AG04449 (cell line): ENCODE data around the gene PXDN.

ENCODE experiments used
- CTCF ChIA-PET: fragments of 350-600 bp; formaldehyde crosslinking; extraction: SDS; loops from one replicate; lab custom pipeline; 2021; ENCODE audit warnings: antibody characterized with exemption; lab: Yijun Ruan, JAX
- POLR2A ChIA-PET: fragments of 400-600, 350-600 bp; formaldehyde crosslinking; extraction: SDS; loops from one replicate; lab custom pipeline; 2020; ENCODE audit warnings: antibody characterized with exemption, inconsistent platforms; lab: Yijun Ruan, JAX
- DNase-seq: peaks from one replicate; pipeline ENCODE4 v3.0.0-alpha.2; 2010; ENCODE audit warnings: low read depth, low spot score
- H3K4me3 ChIP-seq: 2 replicates; pipeline ENCODE4 v1.5.1; 2011; ENCODE audit warnings: low read depth, mild to moderate bottlenecking, control low read depth, low read length
- TF ChIP-seq, protein P1 (sequence below): IDR thresholded peaks from one replicate; pipeline ENCODE4 v1.5.1; 2011; ENCODE audit warnings: mild to moderate bottlenecking, moderate library complexity, low read length, control low read depth, inconsistent platforms; ENCODE audit not compliant: insufficient read depth; ENCODE audit errors: missing control alignments

The PXDN gene

DNA sequence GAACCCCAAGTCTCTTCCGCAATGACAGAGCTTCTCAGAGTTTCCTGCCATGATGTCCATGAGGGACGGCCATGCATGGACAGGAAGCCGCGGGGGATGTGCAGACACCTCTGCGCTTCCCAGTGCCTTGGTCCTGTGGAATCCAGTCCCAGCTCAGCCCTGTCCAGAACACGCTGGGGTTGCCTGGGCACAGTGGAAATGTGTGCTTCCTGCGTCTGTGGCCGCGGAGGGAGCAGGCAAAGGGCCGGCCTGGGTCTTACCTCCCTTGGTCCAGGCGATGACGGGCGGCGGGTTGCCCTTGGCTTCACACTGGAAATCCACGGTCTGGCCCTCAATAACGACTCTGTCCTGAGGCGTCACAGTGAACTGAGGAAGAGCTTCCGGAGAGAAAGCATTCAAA lies 79.6 kb downstream of the PXDN start:
- ChIA-PET CTCF (interaction anchor here (1.4 to 1.8 kb wide), 3 partner anchors 11 to 105 kb away, joined by 4 to 7 read pairs (median 6); no protein-coding TSS in a partner anchor), POLR2A (no interaction called here)
- TF ChIP-seq, protein P1, sequence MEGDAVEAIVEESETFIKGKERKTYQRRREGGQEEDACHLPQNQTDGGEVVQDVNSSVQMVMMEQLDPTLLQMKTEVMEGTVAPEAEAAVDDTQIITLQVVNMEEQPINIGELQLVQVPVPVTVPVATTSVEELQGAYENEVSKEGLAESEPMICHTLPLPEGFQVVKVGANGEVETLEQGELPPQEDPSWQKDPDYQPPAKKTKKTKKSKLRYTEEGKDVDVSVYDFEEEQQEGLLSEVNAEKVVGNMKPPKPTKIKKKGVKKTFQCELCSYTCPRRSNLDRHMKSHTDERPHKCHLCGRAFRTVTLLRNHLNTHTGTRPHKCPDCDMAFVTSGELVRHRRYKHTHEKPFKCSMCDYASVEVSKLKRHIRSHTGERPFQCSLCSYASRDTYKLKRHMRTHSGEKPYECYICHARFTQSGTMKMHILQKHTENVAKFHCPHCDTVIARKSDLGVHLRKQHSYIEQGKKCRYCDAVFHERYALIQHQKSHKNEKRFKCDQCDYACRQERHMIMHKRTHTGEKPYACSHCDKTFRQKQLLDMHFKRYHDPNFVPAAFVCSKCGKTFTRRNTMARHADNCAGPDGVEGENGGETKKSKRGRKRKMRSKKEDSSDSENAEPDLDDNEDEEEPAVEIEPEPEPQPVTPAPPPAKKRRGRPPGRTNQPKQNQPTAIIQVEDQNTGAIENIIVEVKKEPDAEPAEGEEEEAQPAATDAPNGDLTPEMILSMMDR, result no peak
- no peak overlapping the region for H3K4me3 ChIP-seq
- no peak for DNase-seq

DNA sequence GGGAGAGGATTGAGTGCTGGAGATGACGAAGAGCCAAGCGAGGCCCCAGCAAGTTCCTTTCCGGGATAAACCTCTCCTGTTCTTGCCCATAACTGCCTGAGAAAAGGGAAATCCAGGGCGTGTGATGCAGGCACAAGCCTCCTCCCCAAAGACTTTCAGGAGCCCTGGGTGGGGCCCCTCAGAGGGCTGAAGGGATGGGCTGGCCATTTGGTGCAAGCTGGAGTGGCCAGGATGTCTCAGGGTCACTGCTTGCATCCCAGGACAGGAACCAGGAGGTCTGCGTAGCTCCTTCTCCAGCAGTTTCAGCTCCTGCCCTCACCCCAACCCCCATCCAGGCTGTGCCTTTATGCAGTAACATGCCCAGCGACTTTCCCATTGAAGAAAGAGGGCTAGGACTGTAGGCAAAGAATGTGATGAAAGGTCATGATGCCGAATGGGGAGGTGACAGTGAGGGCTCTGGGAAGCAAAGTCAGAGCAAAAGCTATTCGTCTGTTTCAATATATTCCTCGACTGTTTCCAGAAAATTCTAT lies 80.2 kb downstream of the PXDN start:
- ChIA-PET CTCF (interaction anchor here (1.4 to 1.8 kb wide), 3 partner anchors 12 to 106 kb away, joined by 4 to 7 read pairs (median 6); no protein-coding TSS in a partner anchor), POLR2A (no interaction called here)
- no peak overlapping the region for H3K4me3 ChIP-seq
- TF ChIP-seq, protein P1, result no peak
- DNase-seq, result no peak

DNA sequence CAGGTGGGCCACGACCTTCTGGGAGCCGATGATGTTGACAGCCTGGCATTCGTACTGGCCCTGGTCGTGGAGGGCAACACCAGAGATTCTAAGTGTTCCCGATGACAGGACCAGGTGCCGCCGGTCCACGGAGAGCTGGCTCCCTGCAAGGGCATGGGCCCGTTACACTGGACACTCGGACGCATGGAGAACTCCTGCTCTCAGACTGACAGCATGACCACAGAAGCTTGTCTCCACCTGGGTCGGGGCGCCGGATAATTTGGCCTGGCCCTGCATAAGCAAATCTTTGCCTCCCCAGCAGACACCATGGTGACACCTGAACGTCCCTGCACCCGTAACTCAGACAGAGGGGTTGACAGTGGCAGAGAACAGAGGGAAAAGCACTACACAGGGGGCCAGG lies 80.7 kb downstream of the PXDN start:
- no peak for DNase-seq
- no peak overlapping the region for H3K4me3 ChIP-seq
- TF ChIP-seq, protein P1, result no peak
- ChIA-PET POLR2A (no interaction called here), CTCF (interaction anchor here (1.2 to 1.5 kb wide), 2 partner anchors 9 to 87 kb away, joined by 6 to 7 read pairs; no protein-coding TSS in a partner anchor)

DNA sequence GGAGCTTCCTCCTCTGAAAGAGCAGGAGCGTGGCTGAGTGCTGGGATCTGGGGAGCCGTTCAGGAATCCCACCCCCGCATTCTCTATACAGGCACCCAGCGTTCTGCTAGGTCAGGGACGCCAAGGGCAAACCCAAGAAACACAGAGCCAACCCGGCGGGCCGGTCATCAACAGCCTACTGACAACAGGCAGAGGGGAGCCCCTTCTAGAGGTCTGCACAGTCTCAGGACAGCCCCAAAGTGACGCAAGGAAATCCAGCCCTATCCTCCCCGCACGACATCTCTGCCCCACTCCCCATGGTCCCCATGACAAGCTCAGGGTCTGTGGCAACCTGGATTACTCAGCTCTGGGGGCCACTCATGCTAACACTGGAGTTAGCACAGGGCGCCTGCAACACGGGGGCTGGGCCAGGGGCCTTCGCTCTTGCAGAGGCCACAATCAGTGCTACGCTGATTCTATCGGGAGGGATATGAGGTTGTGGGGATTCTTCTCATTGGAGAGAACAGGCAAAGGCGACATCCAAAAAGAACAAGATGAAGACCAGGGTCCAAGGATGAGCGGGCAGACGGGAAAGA lies 81.6 kb downstream of the PXDN start:
- ChIA-PET POLR2A (no interaction called here), CTCF (interaction anchor here (1.0 to 1.2 kb wide), 4 partner anchors 10 to 79 kb away, joined by 3 to 8 read pairs (median 6); no protein-coding TSS in a partner anchor)
- no peak overlapping the region for H3K4me3 ChIP-seq
- DNase-seq, result no peak
- TF ChIP-seq, protein P1, result no peak

DNA sequence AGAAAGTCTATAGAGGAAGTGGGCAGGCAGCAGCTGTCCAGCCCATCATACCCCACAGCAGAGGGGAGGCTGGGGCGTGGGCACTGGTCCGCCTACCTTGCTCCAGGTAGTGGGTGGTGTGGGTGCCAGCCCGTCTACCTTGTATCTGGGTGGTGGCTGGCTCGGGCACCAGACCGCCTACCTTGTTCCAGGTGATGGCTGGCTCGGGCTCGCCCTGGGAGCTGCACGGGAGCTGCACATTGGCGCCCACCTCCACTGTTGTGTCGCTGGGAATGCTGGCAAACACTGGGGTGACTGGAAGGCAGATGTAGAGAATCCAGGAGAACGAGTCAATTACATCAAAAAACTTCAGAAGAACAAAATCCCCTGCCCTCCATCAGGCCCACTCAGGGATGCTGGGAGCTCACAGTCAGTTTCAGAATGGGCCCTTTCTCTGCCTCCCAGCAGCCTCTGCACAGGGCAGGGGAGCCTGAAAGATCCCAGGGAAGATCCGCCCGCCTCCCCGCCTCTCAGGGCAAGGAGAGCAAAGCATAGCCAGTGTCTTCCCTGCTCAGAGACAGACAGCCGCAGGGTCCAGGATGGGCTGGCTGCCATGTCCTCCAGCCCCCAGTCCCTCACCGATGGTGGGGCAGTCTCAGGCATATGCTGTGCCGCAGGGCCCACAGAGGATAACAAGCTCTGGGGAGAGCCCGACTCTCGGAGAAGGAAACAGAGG lies 82.3 kb downstream of the PXDN start:
- no peak for DNase-seq
- ChIA-PET POLR2A (no interaction called here), CTCF (interaction anchor here (1.0 to 1.1 kb wide), 3 partner anchors 11 to 80 kb away, joined by 3 to 8 read pairs (median 5); no protein-coding TSS in a partner anchor)
- TF ChIP-seq, protein P1, result no peak
- no peak overlapping the region for H3K4me3 ChIP-seq
